Skeletal muscle tissue (tissue), 4 donors: ENCODE data around the gene DNAH7. TPM values are rescaled to one million over a fixed set of nuclear protein-coding genes. Genes with fewer than 3 reads are reported as not detected.

Experiments
- H3K27ac ChIP-seq: one replicate; pipeline ENCODE4 v1.7.0; 2013; ENCODE audit warnings: mild to moderate bottlenecking, low read depth, low read length, inconsistent platforms
- H3K27me3 ChIP-seq, 3 donors: one replicate each; pipeline ENCODE4 v1.7.0; 2013; ENCODE audit warnings: low read length in 3 of 3; ENCODE audit not compliant: control insufficient read depth in 3 of 3, insufficient read depth in 3 of 3
- H3K36me3 ChIP-seq, 3 donors: one replicate each; pipeline ENCODE4 v1.7.0; 2013; ENCODE audit warnings: low read length in 3 of 3; ENCODE audit not compliant: control insufficient read depth in 3 of 3, insufficient read depth in 3 of 3
- H3K4me1 ChIP-seq, 3 donors: one replicate each; pipeline ENCODE4 v1.7.0; 2013; ENCODE audit warnings: low read length in 3 of 3, mild to moderate bottlenecking in 3 of 3; ENCODE audit not compliant: control insufficient read depth in 3 of 3, insufficient read depth in 3 of 3
- H3K4me3 ChIP-seq, 3 donors: one replicate each; pipeline ENCODE4 v1.7.0; 2013; ENCODE audit warnings: low read length in 3 of 3
- H3K9ac ChIP-seq, 3 donors: one replicate each; pipeline ENCODE4 v1.7.0; 2013; ENCODE audit warnings: low read length in 3 of 3, mild to moderate bottlenecking in 3 of 3, moderate library complexity in 2 of 3, low read depth in 1 of 3
- H3K9me3 ChIP-seq, 3 donors: one replicate each; pipeline ENCODE4 v1.7.0; 2013; ENCODE audit warnings: low read length in 3 of 3; ENCODE audit not compliant: control insufficient read depth in 3 of 3
- total RNA-seq: library from RNA; depleted of rRNA; stranded (reverse); fragments of >200 nt; gene quantifications from one replicate; pipeline ENCODE4 v1.2.3, GENCODE V29; 2014
- donor health status: Osteomylitis.

The DNAH7 gene
- total RNA-seq, 1 donor from 2014 or later: under 0.01 TPM

DNA sequence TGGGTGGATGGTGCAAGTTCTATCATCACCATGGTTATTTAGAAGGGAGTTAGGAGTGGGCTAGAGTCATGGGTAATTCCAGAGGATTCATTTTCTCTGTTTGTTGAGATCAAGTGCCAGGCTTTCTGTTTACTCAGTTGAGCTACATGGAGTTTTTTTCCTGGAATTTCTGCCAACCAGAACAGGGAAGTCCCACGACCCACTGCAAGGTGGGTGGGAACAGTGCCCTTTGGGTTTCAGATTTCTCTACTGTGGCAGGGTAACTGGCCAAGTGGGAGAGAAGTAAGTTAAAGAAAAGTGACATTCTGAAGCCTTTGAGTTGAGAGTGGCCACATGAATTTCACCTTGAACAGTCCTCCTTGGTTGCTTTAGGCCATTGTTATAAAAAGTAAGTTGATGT lies 272.8 kb downstream of the DNAH7 start:
- Histone ChIP-seq H3K27me3 (no peaks in the 10 kb centered on the region), H3K9ac (no peak overlapping the region), H3K9me3 (no peaks in the 10 kb centered on the region), H3K36me3 (no peaks in the 10 kb centered on the region), H3K4me1 (no peaks in the 10 kb centered on the region), H3K27ac (no peak overlapping the region), H3K4me3 (no peak overlapping the region)

DNA sequence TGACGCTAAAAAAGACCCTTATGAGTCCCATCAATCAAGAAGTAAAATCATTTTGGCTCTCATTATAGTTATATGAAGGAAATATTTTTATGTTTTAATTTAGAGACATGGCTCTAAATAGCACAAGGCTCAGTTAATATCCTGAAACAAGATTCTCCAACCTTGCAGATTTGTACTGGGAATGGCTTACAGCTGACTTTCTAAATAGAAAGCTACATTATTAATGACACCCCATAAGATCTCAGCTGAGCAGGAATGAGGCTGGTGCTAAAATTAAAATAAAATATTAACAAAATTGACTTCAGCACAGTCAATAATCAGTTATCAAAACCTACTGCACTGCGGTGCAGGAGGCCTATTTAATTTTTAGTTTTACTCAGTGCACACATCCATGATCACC lies 274.8 kb downstream of the DNAH7 start:
- no peaks in the 10 kb centered on the region for H3K9me3 ChIP-seq
- H3K27ac ChIP-seq: no peak overlapping the region
- no peaks in the 10 kb centered on the region for H3K4me1 ChIP-seq
- H3K9ac ChIP-seq: no peak overlapping the region
- no peaks in the 10 kb centered on the region for H3K27me3 ChIP-seq
- no peaks in the 10 kb centered on the region for H3K36me3 ChIP-seq
- H3K4me3 ChIP-seq: no peak overlapping the region

DNA sequence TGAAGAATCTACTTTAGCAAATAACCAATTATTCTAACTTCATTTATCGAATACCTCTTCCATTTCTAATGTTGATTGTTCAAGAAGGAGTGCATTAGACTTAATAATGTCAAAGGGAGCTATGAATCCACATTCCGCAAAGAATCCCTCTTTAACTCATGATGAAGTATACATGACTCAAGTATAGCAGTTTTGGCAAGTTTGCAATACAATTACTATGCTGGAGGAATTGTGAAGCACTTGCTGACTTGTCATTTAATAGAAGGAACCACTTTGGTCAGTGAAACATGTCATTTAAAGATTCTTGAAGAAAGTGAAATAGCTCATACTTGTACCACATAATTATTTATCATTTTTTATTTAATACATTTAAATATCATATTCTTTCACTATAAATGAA lies 286.5 kb downstream of the DNAH7 start:
- H3K27ac ChIP-seq: no peak overlapping the region

DNA sequence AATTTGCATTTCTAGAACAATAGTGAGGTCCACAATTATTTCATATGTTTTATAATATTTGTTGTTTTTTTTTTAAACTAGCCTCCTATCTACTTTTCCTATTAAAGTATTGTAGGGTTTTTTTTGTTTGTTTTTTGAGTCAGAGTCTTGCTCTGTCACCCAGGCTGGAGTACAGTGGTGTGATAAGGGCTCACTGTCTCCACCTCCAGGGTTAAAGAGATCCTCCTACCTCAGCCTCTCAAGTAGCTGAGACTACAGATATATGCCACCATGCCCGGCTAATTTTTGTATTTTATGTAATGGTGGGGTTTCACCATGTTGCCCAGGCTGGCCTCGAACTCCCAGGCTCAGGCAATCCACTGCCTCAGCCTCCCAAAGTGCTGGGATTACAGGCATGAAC lies 289.1 kb downstream of the DNAH7 start:
- no peaks in the 10 kb centered on the region for H3K4me1 ChIP-seq
- H3K27ac ChIP-seq: no peak overlapping the region
- no peaks in the 10 kb centered on the region for H3K27me3 ChIP-seq
- H3K36me3 ChIP-seq: no peaks in the 10 kb centered on the region
- H3K9me3 ChIP-seq: no peaks in the 10 kb centered on the region
- no peak overlapping the region for H3K4me3 ChIP-seq
- H3K9ac ChIP-seq: no peak overlapping the region

More for the DNA sequence above, 286.5 kb downstream of the DNAH7 start:
- Histone ChIP-seq H3K4me1 (no peaks in the 10 kb centered on the region), H3K27me3 (no peaks in the 10 kb centered on the region), H3K36me3 (no peaks in the 10 kb centered on the region), H3K9me3 (no peaks in the 10 kb centered on the region), H3K4me3 (no peak overlapping the region), H3K9ac (no peak overlapping the region)

DNA sequence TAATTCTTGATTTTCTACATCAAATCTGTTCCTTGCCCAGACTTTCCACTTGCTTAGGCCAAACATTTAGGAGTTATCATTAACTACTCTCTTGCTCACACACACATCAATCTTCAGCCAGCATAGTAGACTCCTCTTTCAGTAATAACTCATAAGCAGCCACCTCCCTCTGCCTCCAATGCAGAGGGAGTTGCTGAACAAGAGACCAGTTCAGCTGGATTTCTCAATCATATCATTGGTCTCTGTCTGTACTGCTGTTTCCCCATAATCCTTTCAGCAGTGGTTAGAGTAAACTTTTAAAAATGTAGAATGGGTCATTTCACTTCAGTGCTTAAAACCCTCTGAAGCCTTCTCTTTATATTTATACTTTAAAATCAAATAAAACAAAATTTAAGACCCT lies 298.7 kb downstream of the DNAH7 start:
- Histone ChIP-seq H3K4me1 (no peaks in the 10 kb centered on the region), H3K27me3 (no peaks in the 10 kb centered on the region), H3K9ac (no peak overlapping the region), H3K27ac (no peak overlapping the region), H3K9me3 (no peaks in the 10 kb centered on the region), H3K4me3 (no peak overlapping the region), H3K36me3 (no peaks in the 10 kb centered on the region)

DNA sequence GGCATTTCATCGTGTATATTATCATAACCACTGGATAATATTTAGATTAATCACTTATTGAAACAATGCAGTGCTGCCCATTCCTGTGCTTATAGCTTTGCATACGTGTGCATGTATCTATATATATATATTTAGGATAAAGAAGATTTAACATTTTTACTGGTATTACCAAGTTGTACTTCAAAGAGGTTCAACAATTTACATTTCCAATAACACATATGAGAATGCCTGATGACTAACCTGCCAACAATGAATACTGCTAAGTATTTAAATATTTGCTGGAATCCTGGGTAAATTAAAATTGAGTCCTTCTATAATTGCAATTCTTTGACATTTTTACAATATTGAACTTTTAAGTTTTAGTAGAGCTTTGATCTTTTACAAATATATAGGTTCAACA lies 300.2 kb downstream of the DNAH7 start:
- H3K9ac ChIP-seq: no peak overlapping the region
- no peak overlapping the region for H3K4me3 ChIP-seq
- no peaks in the 10 kb centered on the region for H3K4me1 ChIP-seq
- H3K36me3 ChIP-seq: no peaks in the 10 kb centered on the region
- H3K27ac ChIP-seq: no peak overlapping the region
- no peaks in the 10 kb centered on the region for H3K9me3 ChIP-seq
- H3K27me3 ChIP-seq: no peaks in the 10 kb centered on the region

DNA sequence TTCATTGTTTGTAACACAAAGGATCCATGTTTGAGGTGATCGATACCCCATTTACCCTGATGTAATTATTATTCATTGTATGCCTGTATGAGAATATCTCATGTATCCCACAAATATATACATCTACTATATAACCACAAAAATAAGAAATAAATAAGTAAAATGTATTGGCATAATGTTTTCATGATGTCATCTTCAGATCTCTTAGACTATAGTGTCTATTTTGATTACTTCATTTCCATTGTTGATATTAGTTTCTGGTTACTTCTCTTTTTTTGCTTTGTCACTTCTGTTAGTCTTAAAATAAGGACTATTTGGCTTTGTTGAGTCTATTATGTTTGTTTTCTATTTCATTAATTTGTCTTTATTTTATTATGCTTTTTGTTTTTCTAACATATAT lies 301.9 kb downstream of the DNAH7 start:
- Histone ChIP-seq H3K4me1 (no peaks in the 10 kb centered on the region), H3K9me3 (no peaks in the 10 kb centered on the region), H3K9ac (no peak overlapping the region), H3K27ac (no peak overlapping the region), H3K36me3 (no peaks in the 10 kb centered on the region), H3K4me3 (no peak overlapping the region), H3K27me3 (no peaks in the 10 kb centered on the region)

DNA sequence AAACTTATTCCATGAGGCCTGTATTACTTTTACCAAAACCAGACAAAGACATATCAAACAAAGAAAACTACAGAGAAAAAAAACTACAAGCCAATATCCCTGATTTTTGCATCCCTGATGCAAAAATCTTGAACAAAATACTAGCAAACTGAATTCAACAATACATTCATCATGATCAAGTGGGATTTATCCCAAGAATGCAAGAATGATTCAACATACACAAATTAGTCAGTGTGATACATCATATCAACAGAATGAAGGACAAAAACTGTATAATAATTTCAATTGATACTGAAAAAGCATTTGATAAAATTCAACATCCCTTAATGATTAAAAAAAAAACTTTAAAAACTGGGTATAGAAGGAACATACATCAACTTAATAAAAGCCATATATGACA lies 304.8 kb downstream of the DNAH7 start:
- Histone ChIP-seq H3K4me3 (no peak overlapping the region), H3K27me3 (no peaks in the 10 kb centered on the region), H3K4me1 (no peaks in the 10 kb centered on the region), H3K9me3 (no peaks in the 10 kb centered on the region), H3K36me3 (no peaks in the 10 kb centered on the region), H3K9ac (no peak overlapping the region), H3K27ac (no peak overlapping the region)

DNA sequence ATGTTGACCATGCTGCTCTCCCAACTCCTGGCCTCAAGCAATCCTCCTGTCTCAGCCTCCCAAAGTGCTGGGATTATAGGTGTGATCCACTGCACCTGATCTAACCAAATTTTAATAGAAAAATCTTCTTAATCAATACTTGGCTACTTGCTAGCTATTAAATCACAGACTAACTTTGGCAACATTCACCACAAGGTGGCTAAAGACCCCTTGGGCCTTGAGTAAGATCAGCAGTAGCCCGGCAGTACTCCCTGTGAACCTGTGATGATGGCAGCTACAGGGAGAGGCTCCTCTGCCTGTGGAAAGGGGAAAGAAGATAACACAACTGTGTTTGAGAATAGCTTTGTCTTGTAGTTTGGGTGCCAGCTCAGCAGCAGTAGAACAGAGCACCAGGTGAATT lies 308.8 kb downstream of the DNAH7 start:
- Histone ChIP-seq H3K4me3 (no peak overlapping the region), H3K9me3 (no peaks in the 10 kb centered on the region), H3K4me1 (no peaks in the 10 kb centered on the region)

DNA sequence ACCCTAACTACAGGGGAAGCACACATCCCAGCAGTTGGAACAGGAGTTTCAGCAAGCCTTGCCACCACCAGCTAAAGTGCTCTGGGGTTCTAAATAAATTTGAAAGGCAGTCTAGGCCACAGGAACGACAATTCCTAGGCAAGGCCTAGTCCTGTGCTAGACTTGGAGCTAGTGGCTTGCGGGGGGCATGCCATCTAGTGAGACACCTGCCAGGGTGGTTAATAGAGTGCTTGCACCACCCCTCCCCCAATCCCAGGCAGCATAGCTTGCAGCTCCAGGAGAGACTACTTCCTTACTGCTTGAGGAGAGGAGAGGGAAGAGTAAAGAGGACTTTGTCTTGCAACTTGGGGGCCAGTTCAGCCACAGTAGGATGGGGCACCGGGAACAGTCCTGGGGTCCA lies 309.8 kb downstream of the DNAH7 start:
- Histone ChIP-seq H3K27me3 (no peaks in the 10 kb centered on the region), H3K27ac (no peak overlapping the region), H3K36me3 (no peaks in the 10 kb centered on the region), H3K4me1 (no peaks in the 10 kb centered on the region), H3K9ac (no peak overlapping the region), H3K9me3 (no peaks in the 10 kb centered on the region), H3K4me3 (no peak overlapping the region)

More for the DNA sequence above, 308.8 kb downstream of the DNAH7 start:
- Histone ChIP-seq H3K27ac (no peak overlapping the region), H3K36me3 (no peaks in the 10 kb centered on the region), H3K27me3 (no peaks in the 10 kb centered on the region), H3K9ac (no peak overlapping the region)
